ENCODE data around the gene SIGLEC14.
"Not testable (repeated sequence)": the region's sequence is repeated elsewhere in the genome, so short reads cannot be mapped to it uniquely, and the experiment has no call there.

Gene SIGLEC14

DNA sequence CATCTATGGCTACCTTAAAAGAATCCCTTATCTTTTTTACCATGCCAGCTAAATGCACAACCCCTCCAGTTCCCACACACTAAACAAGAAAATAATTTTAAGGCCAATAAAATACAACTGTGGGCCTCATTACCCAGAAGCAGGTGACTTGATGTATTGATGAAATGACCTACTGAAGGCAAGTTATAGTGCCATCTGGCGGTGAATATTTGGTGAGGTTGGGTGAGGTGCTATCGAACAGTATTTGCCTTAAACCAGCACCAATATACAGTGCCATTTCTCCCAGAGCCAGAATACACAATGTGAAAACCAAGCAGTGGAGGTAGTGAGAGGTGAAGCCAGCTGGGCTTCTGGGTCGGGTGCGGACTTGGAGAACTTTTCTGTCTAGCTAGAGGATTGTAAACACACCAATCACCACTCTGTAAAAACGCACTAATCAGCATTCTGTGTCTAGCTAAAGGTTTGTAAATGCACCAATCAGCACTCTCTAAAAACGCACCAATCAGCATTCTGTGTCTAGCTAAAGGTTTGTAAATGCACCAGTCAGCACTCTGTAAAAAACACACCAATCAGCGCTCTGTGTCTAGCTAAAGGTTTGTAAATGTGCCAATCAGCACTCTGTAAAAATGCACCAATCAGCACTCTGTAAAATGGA is 29.4 kb upstream of the SIGLEC14 start:
- DNase-seq (ENCODE audit: low read depth in 2 of 3, low spot score in 2 of 3): not testable (repeated sequence)

DNA sequence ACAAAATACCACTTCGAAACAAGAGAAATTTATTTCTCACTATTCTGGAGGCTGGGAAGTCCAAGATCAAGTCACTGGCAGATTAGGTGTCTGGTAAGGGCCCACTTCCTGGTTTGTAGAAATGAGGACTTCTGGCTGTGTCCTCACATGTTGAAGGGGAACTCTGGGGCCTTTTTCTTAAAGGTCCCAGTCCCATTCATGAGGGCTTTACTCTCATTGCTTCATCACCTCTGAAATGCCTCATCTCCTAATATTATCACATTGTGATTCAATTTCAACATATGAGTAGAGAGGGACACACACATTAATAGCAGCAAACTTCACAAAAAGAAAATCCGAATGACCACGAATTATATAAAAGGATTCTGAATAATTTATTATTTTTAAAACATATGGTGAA is 21.6 kb upstream of the SIGLEC14 start:
- DNase-seq (ENCODE audit: low read depth in 2 of 3, low spot score in 2 of 3): no peak

DNA sequence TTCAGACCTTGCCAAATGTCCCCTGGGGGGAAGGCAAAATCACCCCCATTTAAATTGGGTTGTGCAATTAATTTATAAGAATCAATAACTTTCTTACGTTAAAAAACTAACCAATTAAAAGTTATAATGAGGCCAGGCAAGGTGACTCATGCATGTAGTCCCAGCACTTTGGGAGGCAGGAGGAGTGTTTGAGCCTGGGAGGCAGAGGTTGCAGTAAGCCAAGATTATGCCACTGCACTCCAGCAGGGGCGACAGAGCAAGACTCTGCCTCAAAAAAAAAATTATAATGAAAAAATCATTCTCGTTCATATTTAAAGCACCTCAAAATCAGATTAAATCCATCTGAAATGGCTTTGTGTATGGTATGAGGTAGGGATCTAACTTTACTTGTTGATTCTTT is 18.4 kb upstream of the SIGLEC14 start:
- DNase-seq (ENCODE audit: low read depth in 2 of 3, low spot score in 2 of 3): no peak

DNA sequence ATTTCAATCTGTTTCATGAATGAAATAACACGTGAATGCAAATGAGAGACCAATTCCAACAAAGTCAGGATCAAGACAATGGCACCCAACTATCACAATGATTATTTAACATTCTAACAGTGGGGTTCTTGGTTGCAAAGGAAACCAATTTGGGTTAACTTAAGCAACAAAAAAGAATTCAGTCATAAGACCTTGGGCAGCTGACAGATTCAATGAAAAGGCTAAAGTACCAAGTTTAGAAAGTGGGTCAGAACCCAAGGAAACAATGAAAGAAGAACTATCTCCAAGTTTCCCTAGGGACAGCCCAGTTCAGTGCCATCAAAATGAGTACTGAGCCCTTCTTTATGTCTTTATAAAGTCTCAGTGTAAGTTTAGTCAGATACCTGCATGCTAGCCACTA is 17.5 kb upstream of the SIGLEC14 start:
- no peak for DNase-seq (ENCODE audit: low read depth in 2 of 3, low spot score in 2 of 3)

DNA sequence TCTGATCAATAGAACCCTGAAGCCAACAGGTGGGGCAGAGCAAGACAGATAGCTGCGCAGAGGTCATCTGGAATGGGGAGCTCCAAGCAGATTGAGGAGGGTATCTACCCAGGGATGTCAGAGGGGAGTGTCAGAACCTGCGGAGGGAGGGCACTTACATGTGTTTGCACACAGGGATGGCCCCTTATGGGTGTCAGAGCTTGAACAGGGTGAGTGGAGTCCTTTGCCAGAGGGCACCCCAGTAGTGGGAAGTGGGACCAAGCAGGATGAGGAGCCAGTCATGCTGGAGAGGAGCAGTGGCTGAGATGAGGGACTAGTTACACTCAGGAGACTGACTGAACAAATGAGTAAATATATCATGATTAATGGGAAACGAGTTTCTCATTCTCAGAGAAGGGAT is 17.0 kb upstream of the SIGLEC14 start:
- no peak for DNase-seq (ENCODE audit: low read depth in 2 of 3, low spot score in 2 of 3)

DNA sequence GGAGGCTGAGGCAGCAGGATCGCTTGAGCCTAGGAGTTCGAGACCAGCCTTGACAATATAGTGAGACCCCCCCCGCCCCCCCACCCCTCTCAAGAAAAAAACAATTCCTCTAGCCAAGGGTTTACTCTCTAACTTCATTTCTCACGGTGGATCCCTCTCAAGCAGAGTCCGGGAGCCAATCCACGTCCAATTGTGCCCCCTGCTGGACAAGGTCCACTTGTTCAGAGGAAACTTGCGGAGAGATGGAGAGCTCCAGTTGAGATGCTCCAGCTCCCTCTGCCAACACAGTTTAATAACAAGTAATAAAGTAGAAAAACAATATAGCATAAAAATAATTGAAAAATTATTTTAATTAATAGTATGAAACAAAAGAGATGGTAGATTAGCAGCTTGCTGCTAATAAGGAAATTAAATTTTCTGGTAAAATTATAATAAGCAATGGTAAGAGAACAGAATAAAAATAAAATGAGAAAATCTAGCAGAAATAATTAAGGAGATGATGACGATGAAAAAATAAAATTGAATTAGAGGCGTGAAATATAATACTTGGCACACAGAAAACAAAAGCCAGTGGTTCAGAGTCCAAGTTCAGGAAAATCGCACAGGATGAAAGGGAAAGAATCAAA is 14.5 kb upstream of the SIGLEC14 start:
- peak in 2 of 3 experiments; percentile 16 to 50 for DNase-seq (ENCODE audit: low read depth in 2 of 3, low spot score in 2 of 3)

DNA sequence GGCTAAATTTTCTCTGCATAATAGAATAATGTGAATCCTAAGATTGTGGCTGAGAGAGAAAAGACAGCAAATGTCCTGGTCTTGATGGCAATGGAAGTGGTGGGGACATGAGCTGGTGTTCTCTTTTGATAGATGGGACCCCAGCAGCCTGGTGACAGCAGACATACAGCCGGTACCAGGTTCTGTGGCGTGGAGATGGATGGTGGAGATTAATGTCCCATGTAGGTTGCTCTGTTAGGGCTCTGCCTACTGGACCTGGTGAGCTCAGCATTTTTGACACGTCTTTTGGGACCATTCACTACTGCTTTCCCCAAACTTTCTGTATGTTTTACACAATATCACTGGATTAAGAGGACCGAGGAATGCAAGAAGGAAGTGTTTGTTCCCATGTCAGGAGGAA is 8.2 kb upstream of the SIGLEC14 start:
- no peak for DNase-seq (ENCODE audit: low read depth in 2 of 3, low spot score in 2 of 3)

DNA sequence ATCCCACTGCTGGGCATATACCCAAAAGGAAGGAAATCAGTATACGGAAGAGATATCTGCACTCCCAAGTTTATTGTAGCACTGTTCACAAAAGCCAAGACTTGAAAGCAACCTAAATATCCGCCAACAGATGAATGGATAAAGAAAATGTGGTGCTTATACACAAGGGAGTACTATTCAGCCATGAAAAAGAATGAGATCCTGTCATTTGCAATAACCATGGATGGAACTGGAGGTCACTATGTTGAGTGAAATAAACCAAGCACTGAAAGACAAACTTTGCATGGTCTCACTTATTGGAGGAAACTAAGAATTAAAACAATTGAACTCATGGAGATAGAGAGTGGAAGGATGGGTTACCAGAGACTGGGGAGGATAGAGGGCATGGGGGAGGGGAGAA is 6.5 kb upstream of the SIGLEC14 start:
- DNase-seq (ENCODE audit: low read depth in 2 of 3, low spot score in 2 of 3): no peak

DNA sequence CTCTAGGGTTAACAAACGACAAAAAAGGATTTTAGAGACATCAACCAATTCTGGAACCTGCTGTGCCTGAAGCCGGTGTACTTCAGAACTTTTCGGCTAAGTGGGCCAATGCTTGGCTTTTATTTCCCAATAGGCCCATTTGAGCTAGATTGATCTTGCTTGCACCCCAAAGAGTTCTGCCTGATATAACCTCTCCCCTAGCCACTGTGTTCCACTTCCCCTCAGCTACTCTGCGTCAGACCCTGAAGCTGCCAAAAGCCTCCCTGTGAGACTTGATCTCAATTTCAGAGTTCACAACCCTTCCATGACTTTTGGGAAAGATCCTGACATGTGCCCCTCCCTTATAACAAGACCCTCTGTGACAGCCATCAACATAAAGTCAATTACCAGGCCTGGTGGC is 5.6 kb upstream of the SIGLEC14 start:
- no peak for DNase-seq (ENCODE audit: low read depth in 2 of 3, low spot score in 2 of 3)

DNA sequence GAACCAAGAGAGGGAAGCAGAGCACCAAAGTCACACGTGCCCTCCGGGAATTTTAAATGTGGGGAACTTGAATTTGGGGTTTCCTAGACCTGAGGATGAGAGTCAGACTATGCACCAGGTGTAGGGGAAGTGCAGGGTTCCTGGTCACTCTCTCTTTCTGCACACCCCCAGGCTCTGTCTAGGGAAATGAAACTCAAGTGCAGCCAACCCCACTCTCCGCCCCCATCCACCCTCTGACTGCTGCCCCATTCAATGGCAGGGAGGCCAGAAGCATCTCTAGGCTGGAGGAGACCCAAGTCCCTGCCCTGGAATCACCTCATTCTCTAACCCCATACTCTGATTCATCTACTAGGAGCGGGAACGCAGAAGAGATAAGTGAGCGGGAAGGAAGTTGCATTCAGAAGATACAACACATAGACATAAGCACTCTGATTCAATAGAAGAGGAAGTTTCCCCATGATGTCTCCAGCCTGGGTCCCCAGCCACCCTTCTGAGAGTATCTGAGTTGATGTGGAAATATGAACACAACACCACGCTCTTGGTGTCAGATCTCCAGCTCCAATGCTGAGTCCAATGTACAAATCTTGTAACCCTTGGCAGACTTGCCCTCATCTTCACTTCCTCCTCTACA is 4.7 kb upstream of the SIGLEC14 start:
- DNase-seq (ENCODE audit: low read depth in 2 of 3, low spot score in 2 of 3): no peak

DNA sequence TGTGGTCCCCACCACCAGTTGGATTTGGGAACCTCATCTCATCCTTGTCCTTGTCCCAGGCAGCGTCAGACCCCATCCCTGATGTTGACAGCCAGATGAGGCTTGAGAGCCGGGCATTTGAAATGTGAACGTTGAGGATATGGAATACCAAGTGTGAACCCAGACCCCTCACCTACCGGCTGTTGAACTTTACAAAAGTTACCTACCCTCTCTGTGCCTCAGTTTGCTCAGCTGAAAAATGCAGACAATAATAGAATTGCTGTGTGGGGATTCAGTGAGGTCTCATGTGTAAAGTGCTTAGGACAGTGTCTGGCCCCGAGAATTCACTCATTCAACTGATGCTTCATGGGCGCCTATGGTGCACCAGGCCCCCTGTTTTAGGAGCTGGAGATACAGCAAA is 693 bp upstream of the SIGLEC14 start:
- DNase-seq (ENCODE audit: low read depth in 2 of 3, low spot score in 2 of 3): no peak

DNA sequence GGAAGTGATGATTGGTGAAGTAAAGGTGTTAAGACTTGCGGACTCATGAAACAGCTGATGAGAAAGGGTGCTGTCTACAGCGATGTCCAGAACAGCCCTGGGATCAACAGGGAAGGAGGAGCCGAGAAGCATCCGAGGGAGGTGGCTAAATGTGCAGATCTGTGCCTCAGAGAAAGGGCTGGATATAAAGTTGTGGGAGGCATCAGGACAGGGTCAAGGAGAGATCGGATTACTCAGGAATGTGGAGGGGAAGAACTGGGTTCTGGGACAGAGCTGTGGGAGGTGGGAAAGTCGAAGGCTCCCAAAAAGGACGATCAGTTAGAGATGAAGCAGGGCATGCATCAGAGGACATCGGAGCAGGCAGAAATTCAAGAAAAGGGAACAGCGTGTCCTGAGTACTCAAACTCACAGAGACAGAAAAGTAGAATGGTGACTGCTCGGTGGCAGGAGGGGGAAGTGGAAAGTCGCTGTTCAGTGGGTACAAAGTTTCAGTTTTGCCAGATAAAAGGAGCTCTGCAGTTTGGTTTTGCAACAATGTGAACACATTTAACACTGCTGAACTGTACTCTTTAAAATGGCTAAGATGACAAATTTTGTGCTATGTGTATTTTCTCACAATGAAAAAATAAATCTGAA is 1.9 kb downstream of the SIGLEC14 start:
- DNase-seq (ENCODE audit: low read depth in 2 of 3, low spot score in 2 of 3): no peak

DNA sequence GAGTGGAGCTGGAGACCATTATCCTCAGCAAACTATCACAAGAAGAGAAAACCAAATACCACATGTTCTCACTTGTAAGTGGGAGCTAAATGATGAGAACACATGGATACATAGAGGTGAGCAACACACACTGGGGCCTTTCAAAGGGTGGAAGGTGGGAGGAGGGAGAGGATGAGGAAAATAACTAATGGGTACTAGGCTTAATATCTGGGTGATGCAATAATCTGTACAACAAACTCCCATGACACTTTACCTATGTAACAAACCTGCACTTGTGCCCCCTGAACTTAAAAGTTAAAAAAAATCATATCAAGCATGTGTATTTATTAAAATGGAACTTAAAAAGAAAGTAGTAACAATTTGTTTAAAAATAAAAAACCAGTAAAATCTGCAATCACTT is 5.0 kb downstream of the SIGLEC14 start:
- no peak for DNase-seq (ENCODE audit: low read depth in 2 of 3, low spot score in 2 of 3)

DNA sequence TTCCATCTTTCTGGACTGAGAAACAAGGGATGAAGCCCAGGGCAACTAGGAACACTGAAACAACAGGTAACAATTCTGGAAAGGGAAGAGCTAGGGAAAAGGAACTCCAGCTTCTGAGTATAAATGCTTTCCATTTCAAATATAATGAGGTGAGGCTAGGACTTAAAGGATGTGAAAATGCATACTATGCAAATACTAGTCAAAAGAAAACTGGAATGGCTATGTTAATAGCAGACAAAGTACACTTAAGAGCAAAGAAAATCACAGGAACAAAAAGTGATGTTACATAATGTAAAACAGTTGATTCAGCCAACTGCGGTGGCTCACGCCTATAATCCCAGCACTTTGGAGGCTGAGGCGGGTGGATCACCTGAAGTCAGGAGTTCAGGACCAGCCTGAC is 6.2 kb downstream of the SIGLEC14 start:
- no peak for DNase-seq (ENCODE audit: low read depth in 2 of 3, low spot score in 2 of 3)

DNA sequence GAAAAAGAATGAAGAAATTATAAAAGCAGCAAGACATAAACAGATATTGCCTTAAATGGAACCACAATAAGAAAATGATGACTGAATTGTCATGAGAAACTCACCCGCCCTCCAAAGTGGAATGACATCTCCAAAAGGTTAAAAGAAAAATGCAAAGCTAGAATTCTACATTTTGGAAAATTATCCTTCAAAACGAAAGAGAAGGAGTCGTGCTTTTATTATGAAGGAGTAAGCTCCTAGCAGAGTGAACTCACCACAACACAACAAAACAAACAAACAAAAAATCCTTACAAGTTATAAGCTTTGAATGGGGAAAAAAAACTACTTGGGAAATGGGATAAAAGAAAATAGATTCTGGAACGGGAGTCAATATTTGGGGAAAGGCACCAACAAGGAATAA is 6.7 kb downstream of the SIGLEC14 start:
- no peak for DNase-seq (ENCODE audit: low read depth in 2 of 3, low spot score in 2 of 3)

DNA sequence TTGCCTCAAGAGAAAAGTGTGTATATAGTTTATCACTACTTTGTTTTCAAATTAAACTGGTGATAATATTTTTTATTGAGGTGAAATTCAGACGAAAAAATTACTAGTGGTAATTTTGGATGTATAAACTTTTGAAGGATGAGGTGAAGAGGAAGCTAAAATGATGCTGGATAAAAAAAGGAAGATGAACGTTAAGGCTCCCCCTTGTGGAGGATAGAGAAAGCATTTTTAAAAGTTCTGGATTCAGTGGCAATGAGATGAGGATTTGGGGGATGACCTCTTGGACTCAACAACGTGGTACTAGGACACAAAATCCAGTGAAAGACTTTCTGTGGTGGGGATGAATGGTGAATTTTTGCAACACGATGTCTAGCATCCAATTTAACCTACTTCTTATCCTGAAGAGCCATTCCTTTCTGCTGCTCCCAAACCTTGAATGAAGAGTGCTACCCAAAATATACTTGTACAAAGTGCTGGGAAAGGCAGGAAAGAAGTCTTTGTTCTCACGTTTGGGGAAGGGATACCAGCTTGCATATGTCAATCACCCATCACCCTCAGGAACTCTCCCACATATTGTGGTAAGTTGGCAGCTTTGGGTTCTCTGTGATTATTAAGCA is 9.2 kb downstream of the SIGLEC14 start:
- DNase-seq (ENCODE audit: low read depth in 2 of 3, low spot score in 2 of 3): no peak

DNA sequence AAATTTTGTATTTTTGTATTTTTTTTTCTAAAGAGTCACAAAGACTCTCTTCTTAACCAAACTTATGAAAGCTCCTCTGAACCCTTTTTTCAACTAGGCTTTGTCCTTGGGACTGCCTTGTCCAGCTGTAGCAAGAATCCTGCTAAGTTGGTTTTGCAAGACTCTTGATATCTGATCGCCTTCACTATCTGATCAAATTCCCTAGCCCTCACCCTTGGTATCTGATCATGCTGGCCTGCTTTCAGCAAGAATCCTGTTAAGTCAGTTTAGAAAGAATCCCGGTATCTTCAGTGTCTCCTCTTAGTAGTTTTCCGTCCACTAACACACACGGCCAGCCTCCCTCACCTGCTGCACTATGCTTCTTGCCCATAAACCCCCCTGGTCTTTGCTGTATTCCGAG is 14.5 kb downstream of the SIGLEC14 start:
- DNase-seq (ENCODE audit: low read depth in 2 of 3, low spot score in 2 of 3): no peak

DNA sequence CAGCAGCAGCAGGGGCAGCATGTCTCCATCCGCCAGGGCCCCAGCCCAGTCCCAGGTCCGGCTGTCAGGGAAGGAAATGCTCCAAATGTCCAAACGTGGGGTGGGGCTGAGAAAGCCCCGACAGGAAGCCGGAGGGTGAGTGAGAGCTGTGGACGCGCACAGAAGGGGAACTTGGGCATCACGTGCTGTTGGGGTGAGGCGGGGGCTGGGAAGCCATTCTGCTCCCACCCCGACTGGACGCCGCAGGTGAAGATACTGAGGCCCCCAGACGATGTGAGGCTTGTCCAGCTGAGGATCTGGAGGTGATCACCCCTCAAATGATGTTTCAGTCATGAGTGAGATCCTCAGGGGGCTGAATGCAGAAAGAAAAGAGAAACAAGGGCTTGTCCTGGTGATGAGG is 16.3 kb downstream of the SIGLEC14 start, which contains the start of gene SIGLEC5:
Gene SIGLEC5, minus strand, starts transcription at position 87 of the 400 bp plus-strand sequence. Its CDS starts 66 bp downstream, at position 21.
- not testable (repeated sequence) for DNase-seq (ENCODE audit: low read depth in 2 of 3, low spot score in 2 of 3)

DNA sequence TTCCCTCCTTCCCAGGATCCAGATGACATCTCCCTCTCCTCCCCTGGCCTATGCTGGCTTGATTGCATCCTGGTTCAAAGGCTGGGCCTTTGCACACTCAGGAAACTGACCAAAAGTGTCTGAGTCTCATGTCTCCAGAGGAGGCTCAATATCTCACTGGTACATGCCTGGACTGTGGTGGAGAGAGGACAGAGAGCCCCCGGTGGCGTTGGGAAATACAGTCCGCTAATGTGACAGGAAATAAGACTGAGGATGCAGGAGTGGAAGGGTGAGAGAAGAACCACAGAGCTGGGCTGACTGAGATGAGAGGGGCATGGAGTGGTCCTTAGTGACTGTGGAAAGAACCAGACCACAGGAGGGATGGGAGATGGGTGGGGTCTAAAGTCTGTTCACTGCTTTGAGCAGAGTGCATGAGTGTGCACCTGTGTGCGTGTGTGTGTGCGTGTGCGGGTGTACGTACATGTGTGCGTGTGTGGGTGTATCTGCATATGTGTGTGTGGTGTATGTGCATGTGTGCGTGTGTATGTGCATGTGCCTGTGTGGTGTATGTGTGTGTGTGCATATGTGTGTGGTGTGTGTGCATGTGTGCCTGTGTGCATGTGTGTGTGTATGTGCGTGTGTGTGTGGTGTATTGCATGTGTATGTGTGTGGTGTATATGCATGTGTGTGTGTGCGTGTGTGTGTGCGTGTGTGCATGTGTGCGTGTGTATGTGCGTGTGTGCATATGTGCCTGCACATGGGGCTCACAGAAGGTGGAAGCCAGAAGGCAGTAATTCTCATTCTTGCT is 18.3 kb downstream of the SIGLEC14 start:
- no peak for DNase-seq (ENCODE audit: low read depth in 2 of 3, low spot score in 2 of 3)

DNA sequence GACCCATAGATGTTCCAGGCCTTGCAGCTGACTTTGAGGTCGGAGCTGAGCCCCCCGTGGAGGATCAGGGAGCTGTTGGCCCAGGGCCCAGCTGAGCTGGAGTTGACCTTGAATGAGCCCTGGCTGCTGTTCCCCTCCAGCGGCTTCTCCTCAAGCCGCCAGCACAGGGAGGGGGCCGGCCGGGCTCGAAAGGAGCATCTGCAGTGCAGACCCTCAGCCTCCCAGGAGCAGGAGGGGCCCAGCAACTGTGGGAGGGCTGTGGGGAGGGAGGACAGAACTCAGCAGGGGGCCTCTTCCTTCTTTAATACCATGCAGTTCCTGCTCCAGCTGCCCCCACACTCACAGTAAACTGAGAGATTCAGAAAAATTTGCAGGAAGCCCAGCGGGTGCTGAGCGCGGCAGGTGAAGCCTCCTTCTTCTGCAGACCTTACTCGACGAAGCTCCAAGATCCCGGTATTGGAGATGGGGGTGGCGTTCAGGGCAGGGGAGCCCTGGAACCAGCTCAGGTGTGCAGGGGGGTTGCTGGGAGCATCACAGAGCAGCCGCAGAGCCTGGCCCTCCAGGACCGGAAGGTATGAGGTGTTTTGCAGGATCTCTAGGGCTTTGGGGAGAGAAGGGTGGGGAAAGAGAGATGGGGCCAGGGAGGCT is 19.0 kb downstream of the SIGLEC14 start:
- no peak for DNase-seq (ENCODE audit: low read depth in 2 of 3, low spot score in 2 of 3)

All from activated CD8-positive, alpha-beta memory T cell treated with anti-CD3 and anti-CD28 coated beads for 48 hours (primary cell).